Colonic mucosa (tissue), 4 donors: ENCODE measurements around the gene ZFAND4. TPM values are rescaled to one million over a fixed set of nuclear protein-coding genes. Genes with fewer than 3 reads are reported as not detected.
"Not testable (repeated sequence)": the region's sequence is repeated elsewhere in the genome, so short reads cannot be mapped to it uniquely, and the experiment has no call there.

Experiments used
- DNase-seq: peaks from one replicate; pipeline ENCODE4 v3.0.0-alpha.2; 2020
- H3K27ac ChIP-seq: fragments of 200-600 bp; one replicate; pipeline ENCODE4 v1.8.0; 2021
- H3K27me3 ChIP-seq: fragments of 200-600 bp; one replicate; pipeline ENCODE4 v1.8.0; 2021
- H3K36me3 ChIP-seq: fragments of 200-600 bp; one replicate; pipeline ENCODE4 v1.8.0; 2021
- H3K4me1 ChIP-seq: fragments of 200-600 bp; one replicate; pipeline ENCODE4 v1.8.0; 2021; ENCODE audit warnings: mild to moderate bottlenecking
- H3K4me3 ChIP-seq: fragments of 200-600 bp; one replicate; pipeline ENCODE4 v1.8.0; 2021
- H3K9ac ChIP-seq, 2 donors: one replicate each; pipeline ENCODE4 v1.7.0; 2013; ENCODE audit warnings: control low read depth in 2 of 2, low read depth in 2 of 2, low read length in 2 of 2
- H3K9me3 ChIP-seq: fragments of 200-600 bp; one replicate; pipeline ENCODE4 v1.8.0; 2021
- intact Hi-C: fragments of 100-400 bp; cut with DNase I; formaldehyde crosslinking; loops from one replicate; pipeline ENCODE4 v1.14.1; 2022
- total RNA-seq, 2 donors: library from RNA; stranded (reverse); fragmentation: NEBNext Ultra II Directional in 1 of 2; extraction: Animal tissue kit (Norgen Biotek cat#: 25700) in 1 of 2; gene quantifications; one replicate each; pipeline ENCODE4 v1.2.1, GENCODE V29; 2021
- TF ChIP-seq, protein P1 (sequence below): fragments of 200-600 bp; IDR thresholded peaks from one replicate; pipeline ENCODE4 v1.8.0; 2022; ENCODE audit warnings: antibody characterized with exemption, mild to moderate bottlenecking
- donor health status: healthy.
- donor health status: DM: no; HTN: no; CAD: no.
- donor health status: DM: no; HTN: no; CAD: no.

The ZFAND4 gene
- total RNA-seq, 2 donors from 2014 or later = 11.3 to 15.9 TPM

DNA sequence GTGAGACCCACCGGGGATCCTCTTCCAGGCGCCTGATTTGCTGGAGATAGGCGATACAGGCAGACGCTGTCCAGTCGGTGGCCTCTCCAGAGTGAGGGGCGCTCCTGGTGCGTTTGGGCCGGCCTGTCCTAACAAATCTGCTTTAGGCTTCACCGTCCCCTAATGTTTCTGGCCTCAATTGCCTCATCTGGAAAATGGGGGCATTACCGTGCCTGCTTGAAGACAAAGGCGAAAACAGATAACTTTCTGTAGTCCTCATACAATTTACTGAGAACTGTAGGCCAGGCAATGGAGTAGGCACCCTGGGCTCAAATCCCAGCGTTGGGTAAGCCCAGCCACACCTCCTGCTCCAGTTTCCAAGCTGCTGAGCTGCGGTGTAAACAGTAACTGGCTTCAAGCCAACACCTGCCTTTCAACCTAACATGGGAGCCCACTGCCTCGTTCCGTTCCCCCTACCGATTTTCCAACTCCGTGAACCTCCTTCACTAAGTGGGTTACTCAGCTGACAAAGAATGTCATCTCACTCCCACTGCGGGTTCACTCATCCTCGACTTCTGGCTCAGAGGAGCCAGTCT lies 589 bp upstream of the ZFAND4 start:
- no peaks in the 10 kb centered on the region for H3K27me3 ChIP-seq
- no peaks in the 10 kb centered on the region for H3K36me3 ChIP-seq
- peaks cover 4% of the 10 kb centered on the region for H3K4me1 ChIP-seq
- peak overlapping the region; percentile 88 for H3K27ac ChIP-seq
- peak; percentile 29 for DNase-seq
- H3K9ac ChIP-seq = peak overlapping the region; percentile 42 to 54
- TF ChIP-seq, protein P1, sequence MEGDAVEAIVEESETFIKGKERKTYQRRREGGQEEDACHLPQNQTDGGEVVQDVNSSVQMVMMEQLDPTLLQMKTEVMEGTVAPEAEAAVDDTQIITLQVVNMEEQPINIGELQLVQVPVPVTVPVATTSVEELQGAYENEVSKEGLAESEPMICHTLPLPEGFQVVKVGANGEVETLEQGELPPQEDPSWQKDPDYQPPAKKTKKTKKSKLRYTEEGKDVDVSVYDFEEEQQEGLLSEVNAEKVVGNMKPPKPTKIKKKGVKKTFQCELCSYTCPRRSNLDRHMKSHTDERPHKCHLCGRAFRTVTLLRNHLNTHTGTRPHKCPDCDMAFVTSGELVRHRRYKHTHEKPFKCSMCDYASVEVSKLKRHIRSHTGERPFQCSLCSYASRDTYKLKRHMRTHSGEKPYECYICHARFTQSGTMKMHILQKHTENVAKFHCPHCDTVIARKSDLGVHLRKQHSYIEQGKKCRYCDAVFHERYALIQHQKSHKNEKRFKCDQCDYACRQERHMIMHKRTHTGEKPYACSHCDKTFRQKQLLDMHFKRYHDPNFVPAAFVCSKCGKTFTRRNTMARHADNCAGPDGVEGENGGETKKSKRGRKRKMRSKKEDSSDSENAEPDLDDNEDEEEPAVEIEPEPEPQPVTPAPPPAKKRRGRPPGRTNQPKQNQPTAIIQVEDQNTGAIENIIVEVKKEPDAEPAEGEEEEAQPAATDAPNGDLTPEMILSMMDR = no peak
- peak overlapping the region; percentile 63 for H3K4me3 ChIP-seq
- H3K9me3 ChIP-seq = no peaks in the 10 kb centered on the region
- intact Hi-C loops = loop anchor here (2.0 to 10.0 kb wide), 2 partner anchors 78 to 208 kb away; no protein-coding TSS in a partner anchor

DNA sequence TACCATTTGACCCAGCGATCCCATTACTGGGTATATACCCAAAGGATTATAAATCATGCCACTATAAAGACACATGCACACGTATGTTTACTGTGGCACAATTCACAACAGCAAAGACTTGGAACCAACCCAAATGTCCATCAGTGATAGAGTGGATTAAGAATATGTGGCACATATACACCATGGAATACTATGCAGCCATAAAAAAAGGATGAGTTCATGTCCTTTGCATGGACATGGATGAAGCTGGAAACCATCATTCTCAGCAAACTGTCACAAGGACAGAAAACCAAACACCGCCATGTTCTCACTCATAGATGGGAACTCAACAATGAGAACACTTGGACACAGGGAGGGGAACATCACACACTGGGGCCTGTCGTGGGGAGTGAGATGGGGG lies 1.3 kb downstream of the ZFAND4 start:
- not testable (repeated sequence) for H3K36me3 ChIP-seq, H3K9me3 ChIP-seq, DNase-seq, H3K4me1 ChIP-seq, H3K9ac ChIP-seq, H3K27me3 ChIP-seq, H3K27ac ChIP-seq, H3K4me3 ChIP-seq
- intact Hi-C loops = loop anchor here (10.0 kb wide), 1 partner anchor 76 kb away; no protein-coding TSS in a partner anchor

DNA sequence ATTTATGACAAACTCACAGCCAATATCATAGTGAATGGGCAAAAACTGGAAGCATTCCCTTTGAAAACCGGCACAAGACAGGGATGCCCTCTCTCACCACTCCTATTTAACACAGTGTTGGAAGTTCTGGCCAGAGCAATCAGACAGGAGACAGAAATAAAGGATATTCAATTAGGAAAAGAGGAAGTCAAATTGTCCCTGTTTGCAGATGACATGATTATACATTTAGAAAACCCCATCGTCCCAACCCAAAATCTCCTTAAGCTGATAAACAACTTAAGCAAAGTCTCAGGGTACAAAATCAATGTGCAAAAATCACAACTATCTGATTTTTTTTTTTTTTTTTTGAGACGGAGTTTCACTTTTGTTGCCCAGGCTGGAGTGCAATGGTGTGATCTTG lies 2.7 kb downstream of the ZFAND4 start:
- H3K9ac ChIP-seq, H3K4me1 ChIP-seq, H3K27me3 ChIP-seq, H3K36me3 ChIP-seq, H3K4me3 ChIP-seq, H3K27ac ChIP-seq, H3K9me3 ChIP-seq, DNase-seq: not testable (repeated sequence)
- intact Hi-C loops = loop anchor here (10.0 kb wide), 1 partner anchor 75 kb away; no protein-coding TSS in a partner anchor

DNA sequence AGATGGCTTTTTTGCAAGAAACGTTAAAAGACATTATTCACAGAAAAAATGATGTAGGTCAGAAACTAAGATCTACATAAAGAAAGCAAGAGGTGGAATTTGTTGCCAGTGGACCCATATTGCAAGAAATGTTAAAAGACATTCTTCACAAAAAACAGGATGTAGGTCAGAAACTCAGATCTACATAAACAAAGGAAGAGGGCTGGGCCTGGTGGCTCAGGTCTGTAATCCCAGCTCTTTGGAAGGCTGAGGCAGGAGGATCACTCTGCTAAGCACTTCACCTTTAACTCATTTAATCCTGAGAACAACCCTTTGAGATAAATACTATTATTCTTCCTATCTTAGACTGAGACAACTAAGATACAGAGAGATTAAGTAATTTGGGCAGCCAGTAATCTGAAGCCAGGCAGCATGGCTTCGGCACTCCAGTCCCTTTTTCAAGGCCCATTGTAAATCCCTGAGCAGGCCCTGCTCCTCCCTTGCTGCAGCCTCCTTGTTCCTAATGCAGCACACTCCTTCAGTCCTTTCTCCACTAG lies 11.6 kb downstream of the ZFAND4 start:
- Histone ChIP-seq H3K36me3 (no peaks in the 10 kb centered on the region), H3K27me3 (no peaks in the 10 kb centered on the region), H3K9me3 (no peaks in the 10 kb centered on the region), H3K4me1 (no peaks in the 10 kb centered on the region), H3K4me3 (no peak overlapping the region), H3K9ac (no peak overlapping the region), H3K27ac (no peak overlapping the region)
- intact Hi-C loops = no loop called here
- TF ChIP-seq, protein P1 = no peak
- DNase-seq = no peak

DNA sequence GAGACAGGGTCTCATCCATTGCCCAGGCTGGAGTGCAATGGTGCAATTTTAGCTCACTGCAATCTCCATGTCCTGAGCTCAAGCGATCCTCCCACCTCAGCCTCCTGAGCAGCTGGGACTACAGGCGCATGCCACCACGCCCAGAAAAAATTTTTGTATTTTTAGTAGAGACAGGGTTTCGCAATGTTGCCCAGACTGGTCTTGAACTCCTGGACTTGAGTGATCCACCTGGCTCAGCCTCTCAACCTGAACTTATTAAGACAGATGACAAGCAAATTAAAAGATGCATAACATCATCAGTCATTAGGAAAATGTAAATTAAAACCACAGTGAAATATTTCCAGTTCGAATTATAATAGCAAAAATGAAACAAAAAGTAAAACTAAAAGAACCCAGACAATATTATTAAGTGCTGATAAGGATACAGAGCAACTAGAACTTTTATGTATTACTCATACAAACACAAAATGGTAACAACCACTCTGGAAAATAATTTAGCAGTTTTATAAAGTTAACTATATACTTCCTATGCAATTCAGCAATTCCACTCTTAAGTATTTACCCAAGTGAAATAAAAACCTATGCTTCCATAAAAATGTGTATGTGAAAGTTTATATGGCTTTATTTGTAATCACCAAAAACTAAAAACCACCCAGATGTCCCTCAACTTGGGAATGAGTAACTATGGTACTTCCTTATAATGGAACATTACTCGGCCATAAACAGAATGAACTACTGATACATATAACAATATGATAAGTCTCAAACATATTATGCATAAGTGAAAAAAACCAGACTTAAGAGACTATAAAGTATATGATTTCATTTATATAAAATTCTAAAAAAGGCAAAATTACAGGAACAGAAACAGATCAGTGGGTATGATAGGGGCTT lies 15.3 kb downstream of the ZFAND4 start:
- Histone ChIP-seq H3K4me1 (no peaks in the 10 kb centered on the region), H3K27ac (no peak overlapping the region), H3K9ac (no peak overlapping the region), H3K4me3 (no peak overlapping the region), H3K36me3 (no peaks in the 10 kb centered on the region), H3K27me3 (no peaks in the 10 kb centered on the region), H3K9me3 (no peaks in the 10 kb centered on the region)
- DNase-seq = no peak
- intact Hi-C loops = no loop called here
- TF ChIP-seq, protein P1 = no peak

DNA sequence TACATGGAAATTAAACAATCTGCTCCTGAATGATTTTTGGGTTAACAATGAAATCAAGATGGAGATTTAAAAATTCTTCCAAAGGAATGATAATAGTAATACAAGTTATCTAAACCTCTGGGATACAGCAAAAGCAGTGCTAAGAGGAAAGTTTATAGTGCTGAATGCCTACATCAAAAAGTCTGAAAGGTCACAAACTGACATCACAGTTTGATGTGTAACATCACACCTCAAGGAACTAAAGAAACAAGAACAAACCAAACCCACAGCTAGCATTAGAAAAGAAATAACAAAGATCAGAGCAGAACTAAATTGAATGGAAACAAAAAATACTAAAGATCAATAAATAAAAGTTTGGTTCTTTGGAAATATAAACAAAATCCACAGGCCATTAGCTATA lies 17.4 kb downstream of the ZFAND4 start:
- intact Hi-C loops = no loop called here
- H3K4me3 ChIP-seq = no peak overlapping the region
- no peaks in the 10 kb centered on the region for H3K36me3 ChIP-seq
- no peaks in the 10 kb centered on the region for H3K4me1 ChIP-seq
- TF ChIP-seq, protein P1 = no peak
- H3K27me3 ChIP-seq = no peaks in the 10 kb centered on the region
- DNase-seq = no peak
- no peak overlapping the region for H3K27ac ChIP-seq
- no peak overlapping the region for H3K9ac ChIP-seq
- no peaks in the 10 kb centered on the region for H3K9me3 ChIP-seq

DNA sequence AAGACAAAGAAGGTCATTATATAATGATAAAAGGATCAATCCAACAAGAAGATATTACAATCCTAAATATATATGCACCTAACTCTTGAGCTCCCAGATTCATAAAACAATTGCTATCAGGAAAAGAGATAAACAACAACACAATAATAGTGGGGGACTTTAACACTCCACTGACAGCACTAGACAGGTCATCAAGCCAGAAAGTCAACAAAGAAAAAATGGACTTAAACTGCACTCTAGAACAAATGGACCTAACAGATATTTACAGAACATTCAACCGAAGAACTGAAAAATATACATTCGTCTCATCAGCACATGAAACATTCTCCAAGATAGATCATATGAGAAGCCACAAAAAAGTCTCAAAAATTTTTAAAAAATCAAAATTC lies 17.8 kb downstream of the ZFAND4 start:
- H3K27ac ChIP-seq, H3K36me3 ChIP-seq, H3K4me1 ChIP-seq, H3K9me3 ChIP-seq, H3K27me3 ChIP-seq, H3K9ac ChIP-seq, DNase-seq, H3K4me3 ChIP-seq, intact Hi-C loops: not testable (repeated sequence)
